Trophoblast cell (in vitro differentiated cells and primary cell): Measurements from ENCODE around the gene ATP6V0E2.

Source experiments
- DNase-seq, 2 donors: peaks; one replicate each; pipeline ENCODE4 v3.0.0-alpha.2; 2016
- H2AFZ ChIP-seq: 2 replicates; pipeline ENCODE4 v1.6.1; 2013; ENCODE audit warnings: low read length, moderate library complexity, mild to moderate bottlenecking; ENCODE audit not compliant: insufficient read depth, poor library complexity
- H2AK5ac ChIP-seq: 2 replicates; pipeline ENCODE4 v1.6.1; 2013; ENCODE audit warnings: mild to moderate bottlenecking, low read length
- H2BK120ac ChIP-seq: 2 replicates; pipeline ENCODE4 v1.6.1; 2013; ENCODE audit warnings: low read length, mild to moderate bottlenecking, moderate library complexity; ENCODE audit not compliant: insufficient read depth, poor library complexity
- H2BK12ac ChIP-seq: 2 replicates; pipeline ENCODE4 v1.6.1; 2013; ENCODE audit warnings: mild to moderate bottlenecking, low read length, moderate library complexity
- H2BK5ac ChIP-seq: 2 replicates; pipeline ENCODE4 v1.6.1; 2013; ENCODE audit warnings: low read length, low read depth, moderate library complexity, mild to moderate bottlenecking; ENCODE audit not compliant: poor library complexity
- H3K14ac ChIP-seq: 2 replicates; pipeline ENCODE4 v1.6.1; 2013; ENCODE audit warnings: mild to moderate bottlenecking, low read length
- H3K18ac ChIP-seq: 2 replicates; pipeline ENCODE4 v1.6.1; 2013; ENCODE audit warnings: mild to moderate bottlenecking, low read length
- H3K23ac ChIP-seq: 2 replicates; pipeline ENCODE4 v1.6.1; 2013; ENCODE audit warnings: low read length
- H3K27ac ChIP-seq: 2 replicates; pipeline ENCODE4 v1.5.1; 2013; ENCODE audit warnings: low read depth, mild to moderate bottlenecking, inconsistent platforms, low read length, moderate library complexity
- H3K27me3 ChIP-seq: 2 replicates; pipeline ENCODE4 v1.6.1; 2013; ENCODE audit warnings: inconsistent platforms, mild to moderate bottlenecking, low read length, moderate library complexity; ENCODE audit not compliant: insufficient read depth
- H3K36me3 ChIP-seq, 2 experiments: 1 replicate in 1 of 2; 2 replicates in 1 of 2; pipeline ENCODE4 v1.6.1; 2013; ENCODE audit warnings: low read length in 2 of 2, mild to moderate bottlenecking in 2 of 2, moderate library complexity in 1 of 2; ENCODE audit not compliant: insufficient read depth in 2 of 2, control insufficient read depth in 1 of 2
- H3K4ac ChIP-seq: 2 replicates; pipeline ENCODE4 v1.6.1; 2013; ENCODE audit warnings: low read depth, mild to moderate bottlenecking, low read length, moderate library complexity
- H3K4me1 ChIP-seq, 2 experiments: 1 replicate in 1 of 2; 2 replicates in 1 of 2; pipeline ENCODE4 v1.6.1; 2013; ENCODE audit warnings: low read length in 2 of 2, mild to moderate bottlenecking in 2 of 2, moderate library complexity in 1 of 2; ENCODE audit not compliant: insufficient read depth in 2 of 2, control insufficient read depth in 1 of 2
- H3K4me2 ChIP-seq: 2 replicates; pipeline ENCODE4 v1.6.1; 2013; ENCODE audit warnings: inconsistent platforms, mild to moderate bottlenecking, low read length, moderate library complexity
- H3K4me3 ChIP-seq: 2 replicates; pipeline ENCODE4 v1.5.1; 2013; ENCODE audit warnings: mild to moderate bottlenecking, low read depth, low read length, inconsistent platforms
- H3K79me1 ChIP-seq: one replicate; pipeline ENCODE4 v1.6.1; 2013; ENCODE audit warnings: low read length
- H3K79me2 ChIP-seq: 2 replicates; pipeline ENCODE4 v1.6.1; 2013; ENCODE audit warnings: low read length, mild to moderate bottlenecking; ENCODE audit not compliant: control insufficient read depth, insufficient read depth, poor library complexity
- H3K9ac ChIP-seq: 2 replicates; pipeline ENCODE4 v1.6.1; 2013; ENCODE audit warnings: mild to moderate bottlenecking, low read length
- H3K9me3 ChIP-seq: 2 replicates; pipeline ENCODE4 v1.6.1; 2013; ENCODE audit warnings: low read depth, mild to moderate bottlenecking, control low read depth, inconsistent platforms, low read length; ENCODE audit not compliant: insufficient read depth
- H4K12ac ChIP-seq: 2 replicates; pipeline ENCODE4 v1.6.1; 2013; ENCODE audit warnings: low read depth, mild to moderate bottlenecking, low read length, moderate library complexity
- H4K8ac ChIP-seq: 2 replicates; pipeline ENCODE4 v1.6.1; 2013; ENCODE audit warnings: low read depth, mild to moderate bottlenecking, low read length, moderate library complexity
- H4K91ac ChIP-seq: one replicate; pipeline ENCODE4 v1.6.1; 2013; ENCODE audit warnings: low read depth, mild to moderate bottlenecking, low read length, moderate library complexity
- WGBS: extraction: QIAGEN DNeasy Blood & Tissue Kit; methylation state at CpG from one replicate; pipeline ENCODE4 v1.1.7; 2013; ENCODE audit warnings: missing lambda C conversion rate; ENCODE audit not compliant: insufficient read length, insufficient coverage; ENCODE audit errors: extremely low coverage; 5-methylcytosine and 5-hydroxymethylcytosine counted together

The ATP6V0E2 gene

DNA sequence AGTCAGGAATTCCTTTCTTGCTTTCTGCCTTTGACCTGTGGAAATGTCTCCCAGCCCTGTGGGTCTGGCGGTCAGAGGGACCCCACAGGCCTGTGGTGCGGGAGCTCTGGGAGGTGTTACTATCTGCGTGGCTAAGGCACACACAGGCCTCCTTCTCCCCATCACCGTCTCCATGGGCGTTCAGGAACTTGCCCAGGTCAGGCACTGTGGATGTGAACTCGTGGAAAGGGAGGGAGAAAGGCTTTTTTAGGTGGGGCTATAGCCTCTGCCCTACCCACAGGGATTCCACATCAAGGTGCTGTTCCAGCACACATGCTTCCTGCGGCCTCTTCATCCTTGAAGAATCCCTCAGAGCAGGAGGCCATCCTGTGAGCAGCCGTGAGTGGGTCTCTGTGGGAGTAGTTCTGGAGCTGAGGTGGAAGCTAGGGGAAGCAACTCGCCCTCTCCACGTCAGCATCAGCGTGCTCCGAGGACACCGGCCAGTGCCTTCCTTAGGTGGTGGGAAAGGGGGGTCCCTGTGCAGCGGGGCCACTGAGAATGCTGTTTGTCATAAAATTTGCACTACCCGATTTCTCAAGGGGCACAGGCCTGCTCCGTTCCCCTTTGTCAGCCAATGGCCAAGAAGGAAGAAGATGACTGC lies 7.5 kb upstream of the ATP6V0E2 start:
- Histone ChIP-seq H3K4me3 (no peak overlapping the region), H3K14ac (no peak overlapping the region), H3K79me1 (no peaks in the 10 kb centered on the region), H4K8ac (no peak overlapping the region), H3K4ac (no peak overlapping the region), H2AK5ac (no peak overlapping the region), H3K27ac (no peak overlapping the region), H3K4me2 (no peak overlapping the region), H3K23ac (no peak overlapping the region), H4K12ac (no peak overlapping the region), H4K91ac (no peak overlapping the region), H2AFZ (no peak overlapping the region), H3K36me3 (peaks cover 0 to 4% of the 10 kb centered on the region in 2 experiments), H3K79me2 (no peaks in the 10 kb centered on the region), H3K9me3 (no peaks in the 10 kb centered on the region), H3K18ac (no peak overlapping the region), H3K27me3 (no peaks in the 10 kb centered on the region), H2BK5ac (no peak overlapping the region), H2BK120ac (no peak overlapping the region), H3K9ac (no peak overlapping the region), H3K4me1 (no peaks in the 10 kb centered on the region), H2BK12ac (no peak overlapping the region)
- DNase-seq = no peak
- no CpG with 5 or more reads among the region's 16 CpGs for WGBS

DNA sequence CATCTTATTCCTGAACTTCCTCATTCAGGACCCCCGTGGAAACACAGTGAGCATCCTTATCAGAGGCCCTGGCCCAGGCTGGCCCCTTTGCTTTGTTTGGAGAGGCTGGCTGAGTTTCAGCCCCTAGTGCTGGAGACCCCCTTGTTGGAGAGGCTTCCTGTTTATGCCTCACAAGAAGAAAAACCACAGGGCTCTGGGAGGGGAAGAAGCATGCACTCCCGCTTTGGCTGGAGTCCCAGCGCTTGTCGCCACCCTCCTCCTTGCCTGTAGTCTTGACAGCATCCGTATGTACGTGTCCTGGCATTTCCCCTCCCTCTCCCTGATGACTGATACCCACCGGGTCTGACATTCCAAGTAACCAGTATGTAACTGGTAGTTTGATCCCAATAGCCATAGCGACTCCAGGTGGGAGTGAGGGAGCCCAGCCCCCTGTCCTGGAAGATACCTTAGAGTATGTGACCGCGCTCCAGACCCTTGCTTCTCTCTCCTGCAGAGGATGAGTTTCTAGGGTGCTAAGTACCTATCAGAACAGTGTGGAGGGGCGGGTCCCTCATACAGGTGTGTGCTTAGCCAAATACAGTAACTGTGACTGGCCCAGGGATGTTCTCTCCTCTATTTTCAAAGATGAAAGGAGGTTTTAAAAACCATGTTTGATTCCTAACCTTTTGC lies 6.9 kb upstream of the ATP6V0E2 start:
- Histone ChIP-seq H3K9me3 (no peaks in the 10 kb centered on the region), H3K79me2 (no peaks in the 10 kb centered on the region), H3K27me3 (no peaks in the 10 kb centered on the region), H2AFZ (no peak overlapping the region), H3K4ac (no peak overlapping the region), H2AK5ac (no peak overlapping the region), H3K18ac (no peak overlapping the region), H4K91ac (no peak overlapping the region), H3K27ac (no peak overlapping the region), H2BK12ac (no peak overlapping the region), H3K23ac (no peak overlapping the region), H2BK5ac (no peak overlapping the region), H3K4me1 (no peaks in the 10 kb centered on the region), H3K14ac (no peak overlapping the region), H4K8ac (no peak overlapping the region), H3K4me2 (no peak overlapping the region), H4K12ac (no peak overlapping the region), H3K4me3 (no peak overlapping the region), H3K79me1 (no peaks in the 10 kb centered on the region), H3K9ac (no peak overlapping the region), H3K36me3 (peaks cover 0 to 4% of the 10 kb centered on the region in 2 experiments), H2BK120ac (no peak overlapping the region)
- no CpG with 5 or more reads among the region's 11 CpGs for WGBS
- no peak for DNase-seq

DNA sequence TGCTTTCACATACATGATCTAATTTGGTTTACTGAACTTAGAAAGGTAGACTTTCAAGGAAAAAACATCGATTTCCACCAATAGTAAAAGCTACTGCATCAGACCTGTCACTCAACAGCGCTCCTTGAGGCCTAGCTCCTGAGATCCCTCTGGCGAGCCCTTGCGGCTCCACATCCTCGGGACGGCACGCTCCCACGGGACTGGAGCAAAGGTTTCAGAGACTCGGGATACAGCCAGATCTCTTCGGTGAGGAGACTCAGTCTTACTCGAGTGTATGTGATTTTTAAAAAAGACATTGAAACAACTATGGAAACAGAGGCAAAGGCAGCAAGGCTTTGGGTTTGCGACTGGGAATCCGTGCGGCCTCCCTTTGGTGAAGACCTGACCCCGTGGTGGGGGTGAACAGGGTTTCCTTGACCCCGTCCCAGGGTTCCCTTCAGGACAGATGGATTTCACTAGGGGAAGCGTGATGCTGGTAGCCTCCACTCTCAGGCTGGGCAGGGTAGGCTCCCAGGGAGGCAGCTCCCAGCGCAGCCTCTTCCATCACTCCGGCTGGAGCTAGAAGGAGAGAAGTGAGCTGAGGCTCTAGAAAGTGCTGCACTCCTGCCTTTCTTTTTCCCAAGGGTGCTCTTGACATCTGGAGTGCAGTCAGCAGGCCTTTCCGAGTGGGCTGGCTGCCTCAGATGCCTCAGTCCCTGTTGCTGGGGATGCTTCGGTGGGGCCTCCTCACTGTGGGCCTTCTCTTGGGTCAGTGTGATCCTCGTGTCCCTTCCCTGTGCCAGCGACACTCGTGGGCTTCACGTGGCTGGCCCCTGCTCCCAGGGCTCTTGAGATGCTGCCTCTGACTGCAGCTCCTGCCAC lies 5.8 kb upstream of the ATP6V0E2 start:
- H2BK120ac ChIP-seq = no peak overlapping the region
- no peak overlapping the region for H3K18ac ChIP-seq
- no peak overlapping the region for H3K23ac ChIP-seq
- peaks cover 0 to 2% of the 10 kb centered on the region in 2 experiments for H3K36me3 ChIP-seq
- H3K4me2 ChIP-seq = no peak overlapping the region
- H3K4me1 ChIP-seq = peaks cover 3 to 5% of the 10 kb centered on the region in 2 experiments
- no peak overlapping the region for H3K4ac ChIP-seq
- no peak overlapping the region for H2AK5ac ChIP-seq
- no peaks in the 10 kb centered on the region for H3K79me2 ChIP-seq
- H2BK12ac ChIP-seq = no peak overlapping the region
- H3K27me3 ChIP-seq = no peaks in the 10 kb centered on the region
- no peak overlapping the region for H3K14ac ChIP-seq
- no peak overlapping the region for H2AFZ ChIP-seq
- no peak overlapping the region for H4K12ac ChIP-seq
- DNase-seq = no peak
- H3K9me3 ChIP-seq = no peaks in the 10 kb centered on the region
- H2BK5ac ChIP-seq = no peak overlapping the region
- no peak overlapping the region for H3K4me3 ChIP-seq
- no peak overlapping the region for H4K8ac ChIP-seq
- WGBS = no CpG with 5 or more reads among the region's 25 CpGs
- H3K9ac ChIP-seq = no peak overlapping the region
- H3K27ac ChIP-seq = no peak overlapping the region
- no peaks in the 10 kb centered on the region for H3K79me1 ChIP-seq
- H4K91ac ChIP-seq = no peak overlapping the region

DNA sequence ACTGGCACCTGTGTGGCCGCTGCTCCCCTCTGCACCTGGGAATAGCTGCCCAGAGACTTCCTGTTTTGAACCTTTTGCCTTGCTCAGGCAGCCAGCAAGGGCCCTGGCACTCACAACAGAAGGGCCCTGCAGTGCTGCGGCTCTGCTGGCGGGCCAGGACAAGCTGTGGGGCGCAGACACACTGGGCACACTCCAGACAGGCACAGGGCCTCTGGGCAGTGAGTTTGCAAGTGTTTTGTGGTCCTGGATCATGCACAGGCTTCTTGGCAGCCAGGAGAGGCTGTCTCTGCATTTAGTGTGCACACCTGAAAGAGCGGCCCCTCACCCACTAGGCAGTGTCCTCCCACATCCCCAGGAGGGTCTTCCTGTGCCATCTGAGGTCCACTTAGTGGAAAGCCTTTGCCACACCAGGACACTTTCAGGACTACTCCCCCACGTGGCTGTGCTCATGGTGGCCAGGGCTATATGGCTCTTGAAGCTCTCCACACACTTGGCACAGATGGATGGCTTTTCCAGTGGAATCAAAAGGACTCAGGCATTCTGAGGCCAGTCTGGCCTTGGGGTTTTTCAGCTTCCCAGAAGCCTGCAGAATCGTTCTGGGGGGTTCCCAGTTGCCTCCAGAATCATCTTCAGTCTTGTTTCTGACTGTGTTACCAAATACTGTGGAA lies 5.0 kb upstream of the ATP6V0E2 start:
- DNase-seq = no peak
- no peak overlapping the region for H4K12ac ChIP-seq
- no peak overlapping the region for H3K4ac ChIP-seq
- no peak overlapping the region for H3K9ac ChIP-seq
- H2BK12ac ChIP-seq = no peak overlapping the region
- no peak overlapping the region for H3K27ac ChIP-seq
- no peaks in the 10 kb centered on the region for H3K9me3 ChIP-seq
- no peak overlapping the region for H3K14ac ChIP-seq
- no peak overlapping the region for H4K8ac ChIP-seq
- H2BK5ac ChIP-seq = no peak overlapping the region
- H2AFZ ChIP-seq = no peak overlapping the region
- H3K4me3 ChIP-seq = no peak overlapping the region
- no peak overlapping the region for H4K91ac ChIP-seq
- no CpG with 5 or more reads among the region's 7 CpGs for WGBS
- no peak overlapping the region for H3K23ac ChIP-seq
- peaks cover 0 to 2% of the 10 kb centered on the region in 2 experiments for H3K36me3 ChIP-seq
- H2AK5ac ChIP-seq = no peak overlapping the region
- H3K79me1 ChIP-seq = peaks cover 3% of the 10 kb centered on the region
- H3K27me3 ChIP-seq = no peaks in the 10 kb centered on the region
- H3K4me2 ChIP-seq = no peak overlapping the region
- H3K18ac ChIP-seq = no peak overlapping the region
- no peak overlapping the region for H2BK120ac ChIP-seq
- H3K4me1 ChIP-seq = peaks cover 3 to 5% of the 10 kb centered on the region in 2 experiments
- no peaks in the 10 kb centered on the region for H3K79me2 ChIP-seq
